ENCODE results near the gene GLRA3.
"Not testable (repeated sequence)": the region's sequence is repeated elsewhere in the genome, so short reads cannot be mapped to it uniquely, and the experiment has no call there.

The GLRA3 gene

GRCh38 chr4:174709526-174709925 is 119.5 kb downstream of the GLRA3 start:
- no peak for DNase-seq

GRCh38 chr4:174708381-174708780 is 120.7 kb downstream of the GLRA3 start:
- no peak for DNase-seq

GRCh38 chr4:174707902-174708301 is 121.1 kb downstream of the GLRA3 start:
- no peak for DNase-seq

- DNase-seq: no peak
These were observed 121.9 kb downstream of the GLRA3 start for GRCh38 chr4:174707051-174707676.

- DNase-seq: no peak
These were observed 126.0 kb downstream of the GLRA3 start for GRCh38 chr4:174702979-174703478.

GRCh38 chr4:174699654-174700053 is 129.4 kb downstream of the GLRA3 start:
- DNase-seq: no peak

GRCh38 chr4:174697896-174698295 is 131.2 kb downstream of the GLRA3 start:
- no peak for DNase-seq

GRCh38 chr4:174697202-174697601 is 131.8 kb downstream of the GLRA3 start:
- no peak for DNase-seq

GRCh38 chr4:174696657-174697056 is 132.4 kb downstream of the GLRA3 start:
- no peak for DNase-seq

GRCh38 chr4:174691876-174692275 is 137.2 kb downstream of the GLRA3 start:
- DNase-seq: not testable (repeated sequence)

GRCh38 chr4:174690665-174691064 is 138.4 kb downstream of the GLRA3 start:
- no peak for DNase-seq

- no peak for DNase-seq
These were observed 139.4 kb downstream of the GLRA3 start for GRCh38 chr4:174689618-174690017.

GRCh38 chr4:174686826-174687225 is 142.2 kb downstream of the GLRA3 start:
- no peak for DNase-seq

- no peak for DNase-seq
These were observed 147.2 kb downstream of the GLRA3 start for GRCh38 chr4:174681723-174682300.

- no peak for DNase-seq
These were observed 154.7 kb downstream of the GLRA3 start for GRCh38 chr4:174674305-174674840.

GRCh38 chr4:174673865-174674264 is 155.2 kb downstream of the GLRA3 start:
- DNase-seq: no peak

GRCh38 chr4:174672276-174672675 is 156.8 kb downstream of the GLRA3 start:
- DNase-seq: no peak

- no peak for DNase-seq
These were observed 159.8 kb downstream of the GLRA3 start for GRCh38 chr4:174669270-174669669.

GRCh38 chr4:174665799-174666198 is 163.2 kb downstream of the GLRA3 start:
- no peak for DNase-seq

GRCh38 chr4:174663216-174663615 is 165.8 kb downstream of the GLRA3 start:
- no peak for DNase-seq

GRCh38 chr4:174658246-174658645 is 170.8 kb downstream of the GLRA3 start:
- DNase-seq: no peak

- no peak for DNase-seq
These were observed 171.6 kb downstream of the GLRA3 start for GRCh38 chr4:174657472-174657871.

GRCh38 chr4:174654634-174655033 is 174.4 kb downstream of the GLRA3 start:
- no peak for DNase-seq

GRCh38 chr4:174650711-174651355 is 178.2 kb downstream of the GLRA3 start:
- no peak for DNase-seq

All from CD4-positive, alpha-beta T cell treated with Interleukin-1 beta for 1 hour (primary cell).